ENCODE measurements around the gene MCUB.

DNA sequence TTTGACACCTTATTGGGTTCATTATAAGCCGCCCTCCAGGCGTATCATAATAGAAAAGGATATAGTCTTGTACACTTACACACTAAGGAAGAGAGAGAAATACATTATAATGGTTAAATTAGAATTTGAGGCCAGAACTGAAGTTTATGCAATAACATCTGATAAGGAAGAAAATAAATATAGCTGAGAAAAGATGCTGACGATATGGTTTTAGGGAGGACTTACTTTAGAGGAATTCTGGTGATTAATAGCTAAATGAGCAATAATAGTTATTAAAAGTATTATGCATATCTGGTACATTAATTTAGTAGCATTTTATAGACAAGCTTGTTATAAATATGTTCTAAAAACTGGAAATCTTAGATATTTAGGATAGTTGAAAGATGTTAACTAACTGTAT lies 12.1 kb downstream of the MCUB start:
- no peak for TF ChIP-seq POLR2AphosphoS5 (IDR thresholded peaks at IDR 0.05; ENCODE audit: borderline replicate concordance, low read depth, low read length)
- TF ChIP-seq EZH2 (IDR thresholded peaks at IDR 0.05): no peak
